GM06990 (cell line): ENCODE results near the gene CHD6.

Experiments
- DNase-seq: peaks from one replicate; pipeline ENCODE4 v3.0.0-alpha.2; 2011; ENCODE audit not compliant: insufficient read length; ENCODE audit errors: extremely low read depth
- H3K27me3 ChIP-seq: replicated peaks from 2 replicates; pipeline ENCODE4 v1.6.0; 2011; ENCODE audit warnings: low read length; ENCODE audit not compliant: control insufficient read depth, insufficient read depth
- H3K36me3 ChIP-seq: 2 replicates; pipeline ENCODE4 v1.5.1; 2011; ENCODE audit warnings: low read length; ENCODE audit not compliant: control insufficient read depth, insufficient read depth
- H3K4me3 ChIP-seq: replicated peaks from 2 replicates; pipeline ENCODE4 v1.5.1; 2011; ENCODE audit warnings: low read depth, mild to moderate bottlenecking, control low read depth, low read length
- TF ChIP-seq, protein P1 (sequence below): IDR thresholded peaks from 2 replicates; pipeline ENCODE4 v1.5.1; 2011; ENCODE audit warnings: low read length, control low read depth, mild to moderate bottlenecking, inconsistent platforms; ENCODE audit not compliant: insufficient read depth, poor library complexity, severe bottlenecking

Gene CHD6

GRCh38 chr20:41375846-41376245 is 242.3 kb downstream of the CHD6 start:
- no peak overlapping the region for H3K4me3 ChIP-seq

GRCh38 chr20:41373931-41374920 is 244.0 kb downstream of the CHD6 start:
- Histone ChIP-seq H3K36me3 (no peaks in the 10 kb centered on the region), H3K27me3 (no peaks in the 10 kb centered on the region; the same call in none of the 2 replicates), H3K4me3 (no peak overlapping the region)
- TF ChIP-seq, protein P1, sequence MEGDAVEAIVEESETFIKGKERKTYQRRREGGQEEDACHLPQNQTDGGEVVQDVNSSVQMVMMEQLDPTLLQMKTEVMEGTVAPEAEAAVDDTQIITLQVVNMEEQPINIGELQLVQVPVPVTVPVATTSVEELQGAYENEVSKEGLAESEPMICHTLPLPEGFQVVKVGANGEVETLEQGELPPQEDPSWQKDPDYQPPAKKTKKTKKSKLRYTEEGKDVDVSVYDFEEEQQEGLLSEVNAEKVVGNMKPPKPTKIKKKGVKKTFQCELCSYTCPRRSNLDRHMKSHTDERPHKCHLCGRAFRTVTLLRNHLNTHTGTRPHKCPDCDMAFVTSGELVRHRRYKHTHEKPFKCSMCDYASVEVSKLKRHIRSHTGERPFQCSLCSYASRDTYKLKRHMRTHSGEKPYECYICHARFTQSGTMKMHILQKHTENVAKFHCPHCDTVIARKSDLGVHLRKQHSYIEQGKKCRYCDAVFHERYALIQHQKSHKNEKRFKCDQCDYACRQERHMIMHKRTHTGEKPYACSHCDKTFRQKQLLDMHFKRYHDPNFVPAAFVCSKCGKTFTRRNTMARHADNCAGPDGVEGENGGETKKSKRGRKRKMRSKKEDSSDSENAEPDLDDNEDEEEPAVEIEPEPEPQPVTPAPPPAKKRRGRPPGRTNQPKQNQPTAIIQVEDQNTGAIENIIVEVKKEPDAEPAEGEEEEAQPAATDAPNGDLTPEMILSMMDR = no peak
- no peak for DNase-seq

More at GRCh38 chr20:41375846-41376245, 242.3 kb downstream of the CHD6 start:
- TF ChIP-seq, protein P1 = no peak
- Histone ChIP-seq H3K36me3 (no peaks in the 10 kb centered on the region), H3K27me3 (no peaks in the 10 kb centered on the region; the same call in none of the 2 replicates)
- DNase-seq = no peak

GRCh38 chr20:41373251-41373783 is 244.9 kb downstream of the CHD6 start:
- TF ChIP-seq, protein P1 = no peak
- Histone ChIP-seq H3K27me3 (no peaks in the 10 kb centered on the region; the same call in none of the 2 replicates), H3K36me3 (no peaks in the 10 kb centered on the region), H3K4me3 (no peak overlapping the region)
- no peak for DNase-seq

DNA sequence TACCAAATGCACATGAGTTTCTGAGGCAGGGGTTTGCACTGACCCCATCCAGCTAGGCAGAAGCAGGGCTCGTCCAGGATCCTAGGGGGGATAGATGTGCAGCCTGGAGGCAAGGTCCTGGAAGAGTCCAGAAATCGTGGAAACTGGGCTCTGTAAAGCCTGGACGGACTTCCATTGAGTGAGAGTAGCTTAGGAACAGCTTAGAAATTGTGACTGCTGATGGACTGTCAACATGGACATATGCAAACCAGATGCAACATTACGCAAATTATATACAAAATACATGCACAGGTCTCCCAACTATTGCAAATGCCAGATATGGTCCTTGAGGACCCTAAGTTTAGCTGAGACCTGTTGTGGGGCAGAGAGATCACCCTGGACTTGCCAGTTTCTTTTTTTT is 246.8 kb downstream of the CHD6 start:
- DNase-seq = no peak
- Histone ChIP-seq H3K4me3 (no peak overlapping the region), H3K27me3 (no peaks in the 10 kb centered on the region; the same call in none of the 2 replicates), H3K36me3 (no peaks in the 10 kb centered on the region)
- TF ChIP-seq, protein P1 = no peak

DNA sequence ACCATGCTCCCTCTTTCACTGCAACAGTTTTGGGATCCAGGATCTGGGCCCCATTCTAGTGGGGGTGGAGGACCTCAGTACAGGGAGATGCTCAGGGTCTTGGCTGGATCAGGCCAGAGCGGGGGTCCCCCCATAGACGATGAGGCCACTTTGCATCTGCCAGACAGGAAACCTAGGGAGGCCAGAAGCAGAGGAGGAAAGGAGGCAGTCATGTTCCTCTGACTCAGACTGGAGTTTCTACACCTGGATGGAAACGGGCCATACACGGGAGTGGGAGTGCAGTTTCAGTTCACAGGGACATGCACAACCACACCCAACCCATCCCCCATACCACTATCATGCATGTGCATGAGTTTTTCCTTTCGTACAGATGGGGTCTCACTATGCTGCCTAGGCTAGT is 248.0 kb downstream of the CHD6 start:
- no peak for DNase-seq
- H3K36me3 ChIP-seq = no peaks in the 10 kb centered on the region
- no peaks in the 10 kb centered on the region; the same call in none of the 2 replicates for H3K27me3 ChIP-seq
- H3K4me3 ChIP-seq = no peak overlapping the region
- TF ChIP-seq, protein P1 = no peak
